GM21786 (cell line): ENCODE measurements around the gene ZNF70.

Experiments used
- ATAC-seq: cut with Tn5 transposase; IDR thresholded peaks from one replicate; pipeline ENCODE4 v1.9.1; 2021; ENCODE audit not compliant: unreplicated experiment

Gene ZNF70

GRCh38 chr22:23720855-23721254 lies 30.1 kb downstream of the ZNF70 start:
- ATAC-seq = no peak

GRCh38 chr22:23718371-23719165 lies 32.3 kb downstream of the ZNF70 start:
- no peak for ATAC-seq

- ATAC-seq = peak; percentile 70
Measured at GRCh38 chr22:23716811-23717801, 33.8 kb downstream of the ZNF70 start.

GRCh38 chr22:23715806-23716375 lies 35.0 kb downstream of the ZNF70 start:
- no peak for ATAC-seq

GRCh38 chr22:23714596-23715578 lies 36.0 kb downstream of the ZNF70 start:
- no peak for ATAC-seq

- ATAC-seq = no peak
Measured at GRCh38 chr22:23713696-23714595, 37.0 kb downstream of the ZNF70 start.

- ATAC-seq = no peak
Measured at GRCh38 chr22:23712256-23712655, 38.7 kb downstream of the ZNF70 start.

- no peak for ATAC-seq
Measured at GRCh38 chr22:23709107-23709506, 41.8 kb downstream of the ZNF70 start.

- ATAC-seq = no peak
Measured at GRCh38 chr22:23708270-23708669, 42.6 kb downstream of the ZNF70 start.

- ATAC-seq = no peak
Measured at GRCh38 chr22:23705358-23705757, 45.6 kb downstream of the ZNF70 start.

- no peak for ATAC-seq
Measured at GRCh38 chr22:23704829-23705228, 46.1 kb downstream of the ZNF70 start.

- no peak for ATAC-seq
Measured at GRCh38 chr22:23704062-23704461, 46.9 kb downstream of the ZNF70 start.

- ATAC-seq = no peak
Measured at GRCh38 chr22:23700706-23701105, 50.2 kb downstream of the ZNF70 start.

- no peak for ATAC-seq
Measured at GRCh38 chr22:23698673-23699235, 52.2 kb downstream of the ZNF70 start.

GRCh38 chr22:23698094-23698493 lies 52.8 kb downstream of the ZNF70 start:
- ATAC-seq = no peak

GRCh38 chr22:23697031-23697970 lies 53.6 kb downstream of the ZNF70 start:
- ATAC-seq = no peak

GRCh38 chr22:23696326-23696851 lies 54.5 kb downstream of the ZNF70 start:
- ATAC-seq = no peak
